ENCODE results near the gene EFCAB6.

- TF ChIP-seq ARNTL (CRISPR knock-in tag; IDR thresholded peaks at IDR 0.05; ENCODE audit: borderline replicate concordance, low read depth) (no peak), SNAI2 (CRISPR knock-in tag; IDR thresholded peaks at IDR 0.05) (no peak), RARB (CRISPR knock-in tag; IDR thresholded peaks at IDR 0.05) (no peak), ZFP30 (CRISPR knock-in tag; IDR thresholded peaks at IDR 0.05) (no peak), GLIS3 (CRISPR knock-in tag; IDR thresholded peaks at IDR 0.05) (no peak), TCF4 (CRISPR knock-in tag; IDR thresholded peaks at IDR 0.05; ENCODE audit: borderline replicate concordance) (no peak), BACH2 (CRISPR knock-in tag; IDR thresholded peaks at IDR 0.05; ENCODE audit: borderline replicate concordance) (no peak), CSDC2 (CRISPR knock-in tag; IDR thresholded peaks at IDR 0.05) (no peak), ZFP3 (CRISPR knock-in tag; IDR thresholded peaks at IDR 0.05) (no peak)
- TF ChIP-seq, protein P1, sequence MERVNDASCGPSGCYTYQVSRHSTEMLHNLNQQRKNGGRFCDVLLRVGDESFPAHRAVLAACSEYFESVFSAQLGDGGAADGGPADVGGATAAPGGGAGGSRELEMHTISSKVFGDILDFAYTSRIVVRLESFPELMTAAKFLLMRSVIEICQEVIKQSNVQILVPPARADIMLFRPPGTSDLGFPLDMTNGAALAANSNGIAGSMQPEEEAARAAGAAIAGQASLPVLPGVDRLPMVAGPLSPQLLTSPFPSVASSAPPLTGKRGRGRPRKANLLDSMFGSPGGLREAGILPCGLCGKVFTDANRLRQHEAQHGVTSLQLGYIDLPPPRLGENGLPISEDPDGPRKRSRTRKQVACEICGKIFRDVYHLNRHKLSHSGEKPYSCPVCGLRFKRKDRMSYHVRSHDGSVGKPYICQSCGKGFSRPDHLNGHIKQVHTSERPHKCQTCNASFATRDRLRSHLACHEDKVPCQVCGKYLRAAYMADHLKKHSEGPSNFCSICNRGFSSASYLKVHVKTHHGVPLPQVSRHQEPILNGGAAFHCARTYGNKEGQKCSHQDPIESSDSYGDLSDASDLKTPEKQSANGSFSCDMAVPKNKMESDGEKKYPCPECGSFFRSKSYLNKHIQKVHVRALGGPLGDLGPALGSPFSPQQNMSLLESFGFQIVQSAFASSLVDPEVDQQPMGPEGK (CRISPR knock-in tag; IDR thresholded peaks at IDR 0.05; ENCODE audit: borderline replicate concordance), result no peak
- TF ChIP-seq, protein P2, sequence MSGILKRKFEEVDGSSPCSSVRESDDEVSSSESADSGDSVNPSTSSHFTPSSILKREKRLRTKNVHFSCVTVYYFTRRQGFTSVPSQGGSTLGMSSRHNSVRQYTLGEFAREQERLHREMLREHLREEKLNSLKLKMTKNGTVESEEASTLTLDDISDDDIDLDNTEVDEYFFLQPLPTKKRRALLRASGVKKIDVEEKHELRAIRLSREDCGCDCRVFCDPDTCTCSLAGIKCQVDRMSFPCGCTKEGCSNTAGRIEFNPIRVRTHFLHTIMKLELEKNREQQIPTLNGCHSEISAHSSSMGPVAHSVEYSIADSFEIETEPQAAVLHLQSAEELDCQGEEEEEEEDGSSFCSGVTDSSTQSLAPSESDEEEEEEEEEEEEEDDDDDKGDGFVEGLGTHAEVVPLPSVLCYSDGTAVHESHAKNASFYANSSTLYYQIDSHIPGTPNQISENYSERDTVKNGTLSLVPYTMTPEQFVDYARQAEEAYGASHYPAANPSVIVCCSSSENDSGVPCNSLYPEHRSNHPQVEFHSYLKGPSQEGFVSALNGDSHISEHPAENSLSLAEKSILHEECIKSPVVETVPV (CRISPR knock-in tag; IDR thresholded peaks at IDR 0.05), result no peak
- TF ChIP-seq, protein P3, sequence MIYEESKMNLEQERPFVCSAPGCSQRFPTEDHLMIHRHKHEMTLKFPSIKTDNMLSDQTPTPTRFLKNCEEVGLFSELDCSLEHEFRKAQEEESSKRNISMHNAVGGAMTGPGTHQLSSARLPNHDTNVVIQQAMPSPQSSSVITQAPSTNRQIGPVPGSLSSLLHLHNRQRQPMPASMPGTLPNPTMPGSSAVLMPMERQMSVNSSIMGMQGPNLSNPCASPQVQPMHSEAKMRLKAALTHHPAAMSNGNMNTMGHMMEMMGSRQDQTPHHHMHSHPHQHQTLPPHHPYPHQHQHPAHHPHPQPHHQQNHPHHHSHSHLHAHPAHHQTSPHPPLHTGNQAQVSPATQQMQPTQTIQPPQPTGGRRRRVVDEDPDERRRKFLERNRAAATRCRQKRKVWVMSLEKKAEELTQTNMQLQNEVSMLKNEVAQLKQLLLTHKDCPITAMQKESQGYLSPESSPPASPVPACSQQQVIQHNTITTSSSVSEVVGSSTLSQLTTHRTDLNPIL (CRISPR knock-in tag; IDR thresholded peaks at IDR 0.05; ENCODE audit: low read depth), result no peak
Observed at GRCh38 chr22:43835736-43836135, 23.6 kb upstream of the EFCAB6 start.

Measured in SK-N-SH treated with all-trans-retinoic acid at 6 μM for 48 hours (cell line).